GM12878 (cell line): Measurements from ENCODE around the gene NXN. TPM values are rescaled to one million over a fixed set of nuclear protein-coding genes. Genes with fewer than 3 reads are reported as not detected.
"Not testable (repeated sequence)": the region's sequence is repeated elsewhere in the genome, so short reads cannot be mapped to it uniquely, and the experiment has no call there.

Source experiments
- ATAC-seq: fragments of 200-7000 bp; cut with Tn5 transposase; 3 replicates; pipeline ENCODE4 v1.9.1; 2020; ENCODE audit warnings: mild to moderate bottlenecking, moderate library complexity
- BruUV-seq: library from RNA; stranded (reverse); fragments of 400-500 nt; replicated peaks from 2 replicates; lab custom pipeline; 2021; lab: Mats Ljungman, UMichigan
- CTCF ChIA-PET: fragments of 300-600 bp; sonication (Branson Sonifier 250); formaldehyde crosslinking; extraction: SDS; loops from one replicate; lab custom pipeline; 2021; ENCODE audit warnings: inconsistent platforms; lab: Yijun Ruan, JAX
- POLR2A ChIA-PET: fragments of 350-600 bp; formaldehyde crosslinking; extraction: SDS; loops from one replicate; lab custom pipeline; 2021; ENCODE audit warnings: inconsistent platforms; lab: Charles Lee
- RAD21 ChIA-PET: fragments of 300-600 bp; sonication (Branson Sonifier 250); formaldehyde crosslinking; loops from one replicate; lab custom pipeline; 2023; ENCODE audit warnings: antibody characterized with exemption; ENCODE audit not compliant: unreplicated experiment; lab: Charles Lee
- SMC1A ChIA-PET: fragments of 300-600 bp; sonication (Branson Sonifier 250); formaldehyde crosslinking; loops from one replicate; lab custom pipeline; 2023; ENCODE audit not compliant: unreplicated experiment, uncharacterized antibody; lab: Charles Lee
- DNase-seq: peaks from one replicate; pipeline ENCODE4 v3.0.0-alpha.2; 2011; ENCODE audit warnings: low read depth, low spot score
- FAIRE-seq: peaks from 3 replicates; lab custom pipeline; 2011; peaks lifted over from hg19 to GRCh38; lab: Jason Lieb, UNC
- H2AFZ ChIP-seq: 2 replicates; pipeline ENCODE4 v1.6.0; 2011; ENCODE audit warnings: low read depth, low read length, control low read depth; ENCODE audit not compliant: control insufficient read depth
- H3K27ac ChIP-seq: 2 replicates; pipeline ENCODE4 v1.5.1; 2011; ENCODE audit warnings: control low read depth; ENCODE audit not compliant: control insufficient read depth, insufficient read depth
- H3K27me3 ChIP-seq, 2 experiments: replicated peaks in 1 of 2; 2 replicates each; pipeline versions ENCODE4 v1.6.0 to v1.6.1; 2011; ENCODE audit warnings: low read length in 1 of 2; ENCODE audit not compliant: control insufficient read depth in 2 of 2, insufficient read depth in 2 of 2
- H3K36me3 ChIP-seq, 2 experiments: 2 replicates each; pipeline ENCODE4 v1.5.1; 2011; ENCODE audit warnings: low read length in 1 of 2; ENCODE audit not compliant: control insufficient read depth in 2 of 2, insufficient read depth in 2 of 2
- H3K4me1 ChIP-seq: 2 replicates; pipeline ENCODE4 v1.6.1; 2011; ENCODE audit warnings: mild to moderate bottlenecking, low read length, moderate library complexity, mixed read lengths; ENCODE audit not compliant: control insufficient read depth, insufficient read depth
- H3K4me2 ChIP-seq: 2 replicates; pipeline ENCODE4 v1.6.0; 2011; ENCODE audit warnings: control low read depth; ENCODE audit not compliant: control insufficient read depth, insufficient read depth
- H3K4me3 ChIP-seq: fragments of 200-600 bp; sonication (generic); 2 replicates; pipeline ENCODE4 v1.5.1; 2016
- H3K79me2 ChIP-seq: 2 replicates; pipeline ENCODE4 v1.6.0; 2011; ENCODE audit warnings: low read length; ENCODE audit not compliant: control insufficient read depth, insufficient read depth
- H3K9ac ChIP-seq: 2 replicates; pipeline ENCODE4 v1.8.0; 2011; ENCODE audit warnings: low read length, control low read depth, mixed read lengths; ENCODE audit not compliant: control insufficient read depth, insufficient read depth
- H3K9me3 ChIP-seq: replicated peaks from 3 replicates; pipeline ENCODE4 v1.5.1; 2011; ENCODE audit warnings: mild to moderate bottlenecking, low read length; ENCODE audit not compliant: control insufficient read depth, insufficient read depth
- H4K20me1 ChIP-seq: 2 replicates; pipeline ENCODE4 v1.6.0; 2011; ENCODE audit not compliant: control insufficient read depth, insufficient read depth
- ESRRA ChIP-seq: IDR thresholded peaks from 2 replicates; pipeline ENCODE4 v1.6.1; 2012; ENCODE audit warnings: mild to moderate bottlenecking, low read length, improper control_type of control experiment
- MXI1 ChIP-seq: fragments of 150-350 bp; IDR thresholded peaks from 2 replicates; pipeline ENCODE4 v1.6.1; 2011; ENCODE audit warnings: low read depth, mild to moderate bottlenecking, inconsistent platforms, low read length, improper control_type of control experiment
- WGBS: methylation state at CpG from one replicate; pipeline ENCODE4 v1.1.6; 2016; ENCODE audit warnings: low lambda C conversion rate; ENCODE audit not compliant: insufficient replicate concordance, insufficient coverage; ENCODE audit errors: missing lambda C conversion rate; 5-methylcytosine and 5-hydroxymethylcytosine counted together
- in situ Hi-C: fragments of 300-500 bp; cut with MboI; formaldehyde crosslinking; loops from 9 replicates; pipeline ENCODE4 v1.14.3; 2018; ENCODE audit warnings: mixed read lengths
- intact Hi-C: fragments of 100-400 bp; cut with micrococcal nuclease; formaldehyde crosslinking; loops from one replicate; pipeline ENCODE4 v1.14.2; 2022; ENCODE audit not compliant: unreplicated experiment
- polyA plus RNA-seq, 11 experiments: library from polyadenylated mRNA; depleted of rRNA in 4 of 11; unstranded in 6 of 11; stranded (reverse) in 5 of 11; fragments of >200 nt; fragmentation: Nextera tagmentation in 4 of 11; fragmentation: Illumina TruSeq in 1 of 11; extraction: Ambion mirVana in 4 of 11; extraction: Trizol in 1 of 11; gene quantifications; 1 replicate in 1 of 11; 2 replicates in 10 of 11; pipeline versions ENCODE4 v1.2.1 to v1.2.3, GENCODE V29; 2011 to 2016; ENCODE audit warnings: inconsistent platforms in 2 of 11, missing spikeins in 2 of 11, low read depth in 1 of 11
- total RNA-seq, 4 experiments: library from RNA; depleted of rRNA in 3 of 4; stranded (reverse); fragments of >200 nt in 3 of 4; fragmentation: Illumina TruSeq in 1 of 4; extraction: Trizol in 1 of 4; gene quantifications; 2 replicates each; pipeline versions ENCODE4 v1.2.1 to v1.2.3, GENCODE V29; 2013 to 2021
- TF ChIP-seq, protein P1 (sequence below): fragments of 450-650 bp; IDR thresholded peaks from 2 replicates; pipeline ENCODE4 v1.6.1; 2017; ENCODE audit warnings: antibody characterized with exemption, mild to moderate bottlenecking, moderate library complexity
- TF ChIP-seq, protein P2 (sequence below): IDR thresholded peaks from 2 replicates; pipeline ENCODE4 v1.6.1; 2012; ENCODE audit warnings: improper control_type of control experiment, low read depth, low read length; ENCODE audit not compliant: insufficient replicate concordance

NXN gene
- total and polyA plus RNA-seq, 10 of the 15 experiments (the other 5 are each of a cell fraction or from before 2014, with no cell fraction given): 0.04 to 1.2 (median 0.30) TPM

DNA sequence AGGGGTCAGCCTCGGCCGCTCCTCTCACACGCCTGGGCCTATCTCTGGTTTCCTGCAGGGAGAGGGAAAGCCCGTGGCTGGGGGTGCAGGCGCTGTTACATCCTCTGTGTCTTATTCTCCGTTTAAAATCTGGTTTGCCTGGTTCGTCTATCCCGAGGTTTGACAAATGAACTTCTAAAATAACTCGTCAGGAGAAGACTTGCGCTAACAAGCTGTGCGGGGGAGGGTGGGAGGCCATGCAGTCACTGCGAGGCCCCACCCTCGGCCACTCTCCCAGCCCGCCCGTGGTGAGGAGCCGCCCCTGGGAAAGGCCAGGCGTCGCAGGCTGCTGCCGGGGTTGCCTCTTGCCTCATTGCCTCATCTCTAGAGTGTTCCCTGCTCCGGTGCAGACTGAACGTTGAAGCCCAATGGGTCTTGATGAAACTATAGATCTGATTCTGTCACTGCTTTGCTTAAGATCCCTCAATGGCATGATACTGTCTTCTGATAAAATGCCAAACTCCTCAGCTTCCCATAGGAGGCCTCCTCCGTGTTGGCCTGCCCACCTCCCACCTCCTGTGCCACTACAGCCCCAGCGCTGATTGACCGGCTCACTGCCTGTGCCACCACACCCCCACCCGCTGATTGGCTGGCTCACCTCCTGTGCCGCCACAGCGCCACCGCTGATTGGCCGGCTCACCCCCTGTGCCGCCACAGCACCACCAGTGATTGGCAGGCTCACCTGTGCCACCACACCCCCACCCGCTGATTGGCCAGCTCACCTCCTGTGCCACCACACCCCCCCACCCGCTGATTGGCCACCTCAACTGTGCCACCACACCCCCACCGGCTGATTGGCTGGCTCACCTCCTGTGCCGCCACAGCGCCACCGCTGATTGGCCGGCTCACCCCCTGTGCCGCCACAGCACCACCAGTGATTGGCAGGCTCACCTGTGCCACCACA lies 189.4 kb downstream of the NXN start:
- in situ Hi-C loops, H4K20me1 ChIP-seq, H3K79me2 ChIP-seq, H3K27me3 ChIP-seq, H3K9ac ChIP-seq, CTCF ChIA-PET, ATAC-seq, POLR2A ChIA-PET, H3K27ac ChIP-seq, H3K9me3 ChIP-seq, H3K4me2 ChIP-seq, H3K4me3 ChIP-seq, intact Hi-C loops, DNase-seq, BruUV-seq, FAIRE-seq, H3K4me1 ChIP-seq, SMC1A ChIA-PET, RAD21 ChIA-PET, H2AFZ ChIP-seq: not testable (repeated sequence)
- peaks cover 6 to 11% of the 10 kb centered on the region in 2 experiments; a peak in 3 of 4 replicates for H3K36me3 ChIP-seq
- WGBS: 93% methylated on average over 33 of the region's 38 CpGs

DNA sequence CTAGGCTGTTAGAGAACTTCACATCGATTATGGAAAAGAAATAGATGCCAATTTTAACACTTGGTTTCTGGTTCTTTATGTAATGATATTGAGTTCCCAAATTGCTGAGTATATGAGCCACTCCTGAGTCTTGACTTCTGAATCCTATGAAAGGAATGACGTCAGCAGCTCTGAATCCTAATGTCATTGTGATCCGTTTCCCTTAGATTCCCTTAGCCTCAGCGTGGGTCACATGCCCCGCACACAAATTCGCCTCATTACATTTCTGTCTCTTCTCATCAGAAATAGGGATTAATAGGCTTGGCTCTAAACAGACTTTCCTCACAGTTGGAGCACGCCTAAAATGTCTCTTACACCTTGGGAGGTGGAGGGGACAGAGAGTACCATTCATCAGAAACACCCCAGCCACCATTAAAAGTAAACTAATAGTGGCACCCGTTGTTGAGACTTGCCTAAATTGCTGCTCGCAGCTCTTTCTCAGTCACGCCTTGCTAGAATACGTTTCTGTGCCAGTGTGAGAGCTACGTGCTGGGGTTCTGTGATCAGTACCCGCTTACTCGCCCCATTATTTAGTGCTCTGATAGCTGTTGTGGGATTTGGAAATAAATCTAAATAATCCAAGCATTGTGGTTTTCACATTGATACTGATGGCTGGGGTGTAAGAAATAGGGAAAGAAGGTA lies 190.3 kb downstream of the NXN start:
- WGBS: 91% methylated on average over 14 of the region's 14 CpGs
- H3K9me3 ChIP-seq: no peaks in the 10 kb centered on the region
- ChIA-PET SMC1A (no interaction called here), RAD21 (no interaction called here), POLR2A (no interaction called here), CTCF (no interaction called here)
- no peak for DNase-seq
- no peak overlapping the region for H3K4me3 ChIP-seq
- no peak overlapping the region for H2AFZ ChIP-seq
- in situ Hi-C loops: no loop called here
- H3K9ac ChIP-seq: no peak overlapping the region
- no TSS peak for BruUV-seq
- no peak overlapping the region for H3K27ac ChIP-seq
- no peaks in the 10 kb centered on the region for H4K20me1 ChIP-seq
- no peak for ATAC-seq
- no peaks in the 10 kb centered on the region for H3K27me3 ChIP-seq
- intact Hi-C loops: no loop called here
- peaks cover 4% of the 10 kb centered on the region for H3K79me2 ChIP-seq
- no peak overlapping the region for H3K4me2 ChIP-seq
- no peaks in the 10 kb centered on the region; the same call in 1 of the 2 replicates for H3K4me1 ChIP-seq
- FAIRE-seq: no peak
- peaks cover 11% of the 10 kb centered on the region in 2 experiments; a peak in 3 of 4 replicates for H3K36me3 ChIP-seq
- TF ChIP-seq MXI1 (no peak), ESRRA (no peak)
- TF ChIP-seq, protein P1, sequence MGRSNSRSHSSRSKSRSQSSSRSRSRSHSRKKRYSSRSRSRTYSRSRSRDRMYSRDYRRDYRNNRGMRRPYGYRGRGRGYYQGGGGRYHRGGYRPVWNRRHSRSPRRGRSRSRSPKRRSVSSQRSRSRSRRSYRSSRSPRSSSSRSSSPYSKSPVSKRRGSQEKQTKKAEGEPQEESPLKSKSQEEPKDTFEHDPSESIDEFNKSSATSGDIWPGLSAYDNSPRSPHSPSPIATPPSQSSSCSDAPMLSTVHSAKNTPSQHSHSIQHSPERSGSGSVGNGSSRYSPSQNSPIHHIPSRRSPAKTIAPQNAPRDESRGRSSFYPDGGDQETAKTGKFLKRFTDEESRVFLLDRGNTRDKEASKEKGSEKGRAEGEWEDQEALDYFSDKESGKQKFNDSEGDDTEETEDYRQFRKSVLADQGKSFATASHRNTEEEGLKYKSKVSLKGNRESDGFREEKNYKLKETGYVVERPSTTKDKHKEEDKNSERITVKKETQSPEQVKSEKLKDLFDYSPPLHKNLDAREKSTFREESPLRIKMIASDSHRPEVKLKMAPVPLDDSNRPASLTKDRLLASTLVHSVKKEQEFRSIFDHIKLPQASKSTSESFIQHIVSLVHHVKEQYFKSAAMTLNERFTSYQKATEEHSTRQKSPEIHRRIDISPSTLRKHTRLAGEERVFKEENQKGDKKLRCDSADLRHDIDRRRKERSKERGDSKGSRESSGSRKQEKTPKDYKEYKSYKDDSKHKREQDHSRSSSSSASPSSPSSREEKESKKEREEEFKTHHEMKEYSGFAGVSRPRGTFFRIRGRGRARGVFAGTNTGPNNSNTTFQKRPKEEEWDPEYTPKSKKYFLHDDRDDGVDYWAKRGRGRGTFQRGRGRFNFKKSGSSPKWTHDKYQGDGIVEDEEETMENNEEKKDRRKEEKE: no peak
- TF ChIP-seq, protein P2, sequence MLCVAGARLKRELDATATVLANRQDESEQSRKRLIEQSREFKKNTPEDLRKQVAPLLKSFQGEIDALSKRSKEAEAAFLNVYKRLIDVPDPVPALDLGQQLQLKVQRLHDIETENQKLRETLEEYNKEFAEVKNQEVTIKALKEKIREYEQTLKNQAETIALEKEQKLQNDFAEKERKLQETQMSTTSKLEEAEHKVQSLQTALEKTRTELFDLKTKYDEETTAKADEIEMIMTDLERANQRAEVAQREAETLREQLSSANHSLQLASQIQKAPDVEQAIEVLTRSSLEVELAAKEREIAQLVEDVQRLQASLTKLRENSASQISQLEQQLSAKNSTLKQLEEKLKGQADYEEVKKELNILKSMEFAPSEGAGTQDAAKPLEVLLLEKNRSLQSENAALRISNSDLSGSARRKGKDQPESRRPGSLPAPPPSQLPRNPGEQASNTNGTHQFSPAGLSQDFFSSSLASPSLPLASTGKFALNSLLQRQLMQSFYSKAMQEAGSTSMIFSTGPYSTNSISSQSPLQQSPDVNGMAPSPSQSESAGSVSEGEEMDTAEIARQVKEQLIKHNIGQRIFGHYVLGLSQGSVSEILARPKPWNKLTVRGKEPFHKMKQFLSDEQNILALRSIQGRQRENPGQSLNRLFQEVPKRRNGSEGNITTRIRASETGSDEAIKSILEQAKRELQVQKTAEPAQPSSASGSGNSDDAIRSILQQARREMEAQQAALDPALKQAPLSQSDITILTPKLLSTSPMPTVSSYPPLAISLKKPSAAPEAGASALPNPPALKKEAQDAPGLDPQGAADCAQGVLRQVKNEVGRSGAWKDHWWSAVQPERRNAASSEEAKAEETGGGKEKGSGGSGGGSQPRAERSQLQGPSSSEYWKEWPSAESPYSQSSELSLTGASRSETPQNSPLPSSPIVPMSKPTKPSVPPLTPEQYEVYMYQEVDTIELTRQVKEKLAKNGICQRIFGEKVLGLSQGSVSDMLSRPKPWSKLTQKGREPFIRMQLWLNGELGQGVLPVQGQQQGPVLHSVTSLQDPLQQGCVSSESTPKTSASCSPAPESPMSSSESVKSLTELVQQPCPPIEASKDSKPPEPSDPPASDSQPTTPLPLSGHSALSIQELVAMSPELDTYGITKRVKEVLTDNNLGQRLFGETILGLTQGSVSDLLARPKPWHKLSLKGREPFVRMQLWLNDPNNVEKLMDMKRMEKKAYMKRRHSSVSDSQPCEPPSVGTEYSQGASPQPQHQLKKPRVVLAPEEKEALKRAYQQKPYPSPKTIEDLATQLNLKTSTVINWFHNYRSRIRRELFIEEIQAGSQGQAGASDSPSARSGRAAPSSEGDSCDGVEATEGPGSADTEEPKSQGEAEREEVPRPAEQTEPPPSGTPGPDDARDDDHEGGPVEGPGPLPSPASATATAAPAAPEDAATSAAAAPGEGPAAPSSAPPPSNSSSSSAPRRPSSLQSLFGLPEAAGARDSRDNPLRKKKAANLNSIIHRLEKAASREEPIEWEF: no peak
